Stimulated activated CD4-positive, alpha-beta T cell treated with anti-CD3 and anti-CD28 coated beads, Interleukin-2, amount 100 ng/mL, for 48 hours (primary cell): ENCODE data around the gene MLPH.

Source experiments
- DNase-seq, 2 donors: peaks; one replicate each; pipeline ENCODE4 v3.0.0-alpha.2; 2020

The MLPH gene

DNA sequence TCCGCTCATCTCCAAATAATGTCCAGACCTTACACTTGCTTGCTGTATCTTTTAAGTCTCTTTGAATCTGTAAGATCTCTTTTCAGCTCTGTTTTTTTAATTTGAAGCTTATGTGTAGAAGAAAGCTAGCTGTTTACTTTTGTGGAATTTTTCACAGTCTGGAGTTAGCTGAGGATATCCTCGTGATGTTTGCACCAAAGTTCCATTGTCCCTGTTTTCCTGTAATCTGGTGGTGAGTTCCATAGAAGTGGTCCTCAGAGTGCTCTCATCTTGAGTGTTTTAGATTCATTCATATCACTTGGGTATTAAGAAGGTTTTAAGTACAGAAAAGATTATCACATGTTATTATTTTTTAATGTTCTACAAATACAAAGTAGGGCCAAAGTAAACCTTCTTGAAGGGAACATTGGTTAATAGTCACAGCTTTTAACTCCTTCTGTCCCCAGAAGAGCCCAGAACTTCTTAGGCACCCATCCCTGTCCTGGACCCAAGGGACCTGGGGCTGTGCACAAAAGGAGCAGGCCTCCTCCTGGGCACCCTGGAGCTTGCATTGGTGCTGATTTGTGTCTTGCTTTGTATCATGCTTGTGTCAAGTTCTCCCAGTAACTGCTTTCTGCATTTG lies 15.0 kb downstream of the MLPH start:
- DNase-seq: no peak

GRCh38 chr2:237503201-237503600 lies 16.1 kb downstream of the MLPH start:
- no peak for DNase-seq

DNA sequence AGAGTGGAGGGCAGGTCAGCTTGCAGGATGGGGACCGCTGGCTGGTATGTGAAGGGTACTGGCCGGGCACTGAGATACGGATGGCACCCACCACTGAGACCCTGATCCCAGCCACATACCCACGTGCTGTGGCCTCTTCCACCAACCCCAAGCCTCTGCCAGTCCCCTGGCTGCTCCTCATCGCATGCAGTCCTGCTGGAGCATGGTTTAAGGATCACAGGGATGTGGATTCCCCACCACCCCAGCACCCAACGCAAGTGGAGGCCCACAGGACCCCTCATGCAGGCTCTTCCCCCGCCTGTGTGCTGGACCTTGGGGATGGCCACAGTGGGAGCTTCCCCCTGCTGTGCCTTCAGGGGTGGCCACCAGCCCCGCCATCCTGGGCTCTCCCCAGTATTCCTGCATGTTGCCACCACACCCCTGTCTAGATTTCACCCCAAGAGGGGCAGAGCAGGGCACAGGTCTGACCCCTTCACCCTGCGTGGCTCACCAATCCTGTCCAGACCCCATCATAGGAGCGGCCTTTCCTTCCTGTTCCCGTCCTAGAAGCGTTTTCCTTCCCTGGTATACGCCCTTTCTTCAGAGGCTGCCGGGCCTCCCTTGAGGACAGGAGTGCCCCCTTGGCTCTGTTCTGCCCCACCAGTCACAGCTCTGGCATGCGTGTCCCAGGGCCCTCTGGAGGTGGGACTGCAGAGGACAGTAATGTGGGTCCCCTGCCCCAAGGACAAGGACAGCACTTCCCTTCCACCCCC lies 18.3 kb downstream of the MLPH start:
- DNase-seq: no peak

DNA sequence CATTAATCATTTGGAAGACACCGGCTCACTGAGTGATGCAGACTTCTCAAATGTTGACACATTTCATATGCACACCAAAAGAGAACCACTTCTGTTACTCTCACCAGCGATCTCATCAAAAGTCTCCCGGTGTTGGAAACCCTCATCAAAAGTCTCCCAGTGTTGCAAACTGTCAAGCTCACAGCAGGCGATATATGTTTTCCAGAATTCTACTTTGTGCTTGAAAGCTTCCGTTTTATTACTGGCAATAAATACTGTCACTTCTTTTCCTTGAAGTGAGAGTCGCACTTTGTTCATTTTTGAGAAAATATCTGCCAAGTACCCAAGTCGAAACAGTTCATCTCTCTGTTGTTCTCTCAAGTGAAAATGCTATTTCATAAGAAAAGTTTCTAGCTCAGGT lies 20.5 kb downstream of the MLPH start:
- DNase-seq: no peak

GRCh38 chr2:237508361-237508760 lies 21.3 kb downstream of the MLPH start:
- no peak for DNase-seq

- DNase-seq: no peak
Observed at GRCh38 chr2:237509151-237509550, 22.1 kb downstream of the MLPH start.

DNA sequence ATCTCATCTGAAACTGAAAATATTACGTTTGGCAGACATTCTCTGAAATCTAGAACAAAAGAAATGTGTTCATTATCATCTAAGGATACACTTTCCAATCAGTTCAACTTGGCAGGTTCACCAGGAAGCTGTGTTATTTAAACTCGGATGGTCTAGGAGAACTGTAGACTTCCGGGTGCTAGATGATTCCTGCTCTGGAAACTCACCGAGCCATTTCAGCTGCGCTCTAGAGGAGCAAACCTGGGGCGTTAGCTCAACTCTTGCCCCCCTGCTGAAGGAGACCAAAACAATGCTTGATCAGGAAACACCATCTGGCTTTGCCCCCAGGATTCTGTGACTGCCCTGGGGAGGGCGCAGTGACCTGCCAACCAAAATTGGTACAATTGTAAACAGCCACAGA lies 22.9 kb downstream of the MLPH start:
- DNase-seq: no peak

DNA sequence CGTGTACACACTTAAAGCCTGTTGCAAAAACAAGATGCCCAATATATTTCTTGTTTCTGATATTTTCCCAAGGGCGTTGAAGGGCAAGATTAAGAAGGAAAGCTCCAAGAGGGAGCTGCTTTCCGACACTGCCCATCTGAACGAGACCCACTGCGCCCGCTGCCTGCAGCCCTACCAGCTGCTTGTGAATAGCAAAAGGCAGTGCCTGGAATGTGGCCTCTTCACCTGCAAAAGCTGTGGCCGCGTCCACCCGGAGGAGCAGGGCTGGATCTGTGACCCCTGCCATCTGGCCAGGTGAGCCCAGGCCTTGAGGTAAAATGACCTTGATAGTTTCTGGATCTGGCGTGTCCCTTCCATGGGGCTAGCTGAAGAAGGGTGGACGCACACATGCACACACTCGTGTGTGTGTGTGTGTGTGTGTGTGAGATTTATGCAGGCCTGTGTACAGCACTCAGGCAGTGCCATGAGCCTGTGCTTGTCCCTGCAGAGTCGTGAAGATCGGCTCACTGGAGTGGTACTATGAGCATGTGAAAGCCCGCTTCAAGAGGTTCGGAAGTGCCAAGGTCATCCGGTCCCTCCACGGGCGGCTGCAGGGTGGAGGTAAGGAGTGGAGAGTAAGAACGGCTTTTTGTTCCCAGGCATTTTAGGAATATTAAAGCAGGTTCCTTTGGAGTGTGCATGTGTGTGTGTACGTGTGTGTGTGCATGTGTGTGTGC lies 23.6 kb downstream of the MLPH start:
- DNase-seq: no peak

DNA sequence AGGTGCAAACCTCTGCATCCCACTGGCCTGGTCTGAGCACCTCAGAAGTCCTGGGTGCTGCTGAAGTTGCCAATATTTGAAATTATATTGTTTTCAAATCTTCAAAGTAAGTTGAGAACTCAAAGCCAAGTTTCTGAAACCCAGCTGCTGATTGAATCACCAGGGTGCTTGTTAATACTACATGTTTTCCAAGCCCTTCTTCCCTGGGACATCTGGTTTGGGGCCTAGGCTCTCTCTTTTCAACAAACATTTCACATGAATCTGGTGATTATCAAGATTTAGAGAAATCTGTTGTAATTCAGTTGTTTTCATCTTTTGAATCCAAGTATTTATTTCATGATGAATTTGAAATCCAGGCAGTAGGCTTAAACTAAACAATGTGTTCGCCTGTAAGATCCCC lies 24.4 kb downstream of the MLPH start:
- no peak for DNase-seq

GRCh38 chr2:237511885-237512405 lies 24.9 kb downstream of the MLPH start:
- DNase-seq: no peak

DNA sequence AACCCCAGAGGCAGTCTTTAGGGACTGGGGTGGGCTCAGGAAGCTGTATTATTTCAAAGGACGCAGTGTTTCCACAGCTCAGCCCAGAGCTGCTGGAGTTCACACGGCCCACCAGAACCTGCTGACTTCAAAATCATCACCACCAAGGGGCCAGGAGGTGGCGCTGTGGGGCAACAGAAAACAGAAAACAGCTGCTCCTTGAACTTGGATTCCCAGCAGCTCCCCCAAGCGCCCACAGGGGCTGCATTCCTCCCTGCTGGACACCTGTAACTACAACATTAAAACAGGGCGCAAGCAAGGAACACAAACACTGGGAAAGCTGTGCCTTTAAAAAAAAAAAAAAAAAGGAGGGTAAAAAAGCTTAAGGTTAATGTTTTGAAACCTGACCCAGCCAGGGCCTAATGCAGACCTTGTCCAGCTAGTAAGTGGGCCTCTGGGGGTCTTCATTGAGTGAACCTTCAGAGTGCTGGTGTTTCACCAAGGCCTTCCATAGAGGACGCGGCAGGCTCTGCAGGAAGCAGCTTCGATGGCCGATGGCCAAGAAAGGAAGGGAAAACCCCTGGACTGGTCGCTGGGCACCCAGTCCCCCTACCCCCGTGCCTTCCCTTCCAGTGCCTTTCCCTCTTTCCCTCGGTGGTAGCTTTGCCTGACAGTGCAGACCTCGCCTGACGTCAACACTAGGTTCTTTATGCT lies 25.9 kb downstream of the MLPH start:
- DNase-seq: peak; percentile 72 to 74

DNA sequence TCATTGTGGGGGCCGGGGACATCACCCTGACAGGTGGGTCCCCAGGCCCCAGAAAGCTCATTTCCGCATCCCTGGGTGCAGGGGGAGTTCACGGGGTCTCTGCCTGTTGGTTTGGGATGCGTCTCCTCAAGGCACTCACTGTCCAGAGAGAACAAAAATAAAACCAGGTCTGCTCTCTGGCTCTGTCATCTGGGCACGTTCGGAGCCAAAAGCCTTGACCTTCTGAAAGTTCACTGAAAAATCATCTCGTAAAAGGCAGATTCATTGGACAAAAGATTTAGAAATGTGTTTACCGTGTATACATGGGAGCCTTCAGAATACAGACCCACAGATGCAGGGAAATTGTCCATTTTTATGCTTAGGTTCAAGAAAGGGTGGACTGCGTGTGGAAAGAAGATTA lies 26.6 kb downstream of the MLPH start:
- no peak for DNase-seq

- DNase-seq: no peak
Observed at GRCh38 chr2:237514474-237515130, 27.6 kb downstream of the MLPH start.

DNA sequence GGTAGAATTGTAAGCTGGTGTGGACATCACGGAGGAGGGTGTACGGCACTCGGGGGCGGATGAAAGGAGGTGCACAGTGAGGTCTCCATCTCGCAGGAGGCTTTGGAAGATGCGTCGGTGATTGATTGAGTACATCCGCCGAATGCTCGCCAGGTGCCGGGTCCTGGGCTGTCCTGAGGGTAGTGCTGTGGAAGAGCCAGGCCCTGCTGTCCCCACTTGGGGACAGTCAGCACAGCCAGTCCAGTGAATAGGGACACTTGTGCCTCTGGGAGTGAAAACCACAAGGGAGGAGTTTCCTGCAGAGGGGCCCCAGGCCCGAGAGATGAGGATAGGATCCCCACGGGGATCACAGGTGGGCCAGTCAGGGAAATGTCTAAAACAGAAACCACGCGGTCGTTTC lies 28.1 kb downstream of the MLPH start:
- DNase-seq: no peak

- no peak for DNase-seq
Observed at GRCh38 chr2:237515621-237516275, 28.7 kb downstream of the MLPH start.

DNA sequence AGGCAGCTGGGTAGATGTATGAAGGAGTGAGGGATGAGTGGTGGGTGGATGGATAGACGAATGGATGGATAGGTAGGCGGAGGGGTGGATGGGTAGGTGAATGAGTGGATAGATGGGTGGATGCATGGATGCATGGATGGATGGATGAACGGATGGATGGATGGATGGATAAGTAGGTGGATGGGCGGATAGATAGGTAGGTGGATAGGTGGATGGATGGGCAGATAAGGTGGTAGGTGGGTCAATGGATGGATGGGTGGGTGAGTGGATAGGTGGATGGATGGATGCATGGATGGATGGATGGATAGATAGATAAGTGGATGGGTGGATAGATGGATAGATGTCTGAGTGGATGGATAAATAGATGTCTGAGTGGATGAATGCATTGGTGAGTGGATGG lies 30.1 kb downstream of the MLPH start:
- no peak for DNase-seq

- no peak for DNase-seq
Observed at GRCh38 chr2:237517990-237518389, 30.9 kb downstream of the MLPH start.

DNA sequence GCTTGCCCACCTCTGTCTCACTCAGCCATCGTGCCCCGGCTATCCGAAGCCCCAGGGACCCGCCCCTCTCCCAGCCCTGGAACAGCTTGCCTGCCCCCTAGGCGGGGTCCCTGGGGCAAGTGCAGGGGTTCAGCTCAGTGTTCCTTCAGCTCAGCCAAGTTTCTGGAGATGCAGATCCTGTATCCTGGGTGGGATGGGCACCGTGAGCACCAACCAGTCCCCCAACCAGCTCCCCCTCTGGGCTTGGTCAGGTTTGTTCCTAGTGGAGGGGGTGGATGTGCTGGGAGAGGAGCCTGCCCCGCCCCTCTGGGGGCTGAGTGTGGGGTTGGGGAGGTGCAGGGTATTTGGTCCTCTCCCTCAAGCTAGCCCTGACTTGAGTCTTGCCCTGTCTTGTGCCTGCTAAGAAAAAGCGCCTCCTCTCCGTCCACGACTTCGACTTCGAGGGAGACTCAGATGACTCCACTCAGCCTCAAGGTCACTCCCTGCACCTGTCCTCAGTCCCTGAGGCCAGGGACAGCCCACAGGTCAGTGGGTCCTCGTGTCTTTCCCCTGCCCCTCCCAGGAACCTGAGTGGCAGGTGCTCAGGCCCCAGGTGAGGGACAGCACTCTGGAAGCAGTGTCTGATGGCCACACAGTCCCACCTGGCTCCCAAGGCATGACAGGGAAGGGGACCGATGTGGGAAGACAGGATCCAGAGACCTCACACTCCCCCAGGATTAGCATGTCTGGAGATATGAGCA lies 32.6 kb downstream of the MLPH start:
- no peak for DNase-seq

DNA sequence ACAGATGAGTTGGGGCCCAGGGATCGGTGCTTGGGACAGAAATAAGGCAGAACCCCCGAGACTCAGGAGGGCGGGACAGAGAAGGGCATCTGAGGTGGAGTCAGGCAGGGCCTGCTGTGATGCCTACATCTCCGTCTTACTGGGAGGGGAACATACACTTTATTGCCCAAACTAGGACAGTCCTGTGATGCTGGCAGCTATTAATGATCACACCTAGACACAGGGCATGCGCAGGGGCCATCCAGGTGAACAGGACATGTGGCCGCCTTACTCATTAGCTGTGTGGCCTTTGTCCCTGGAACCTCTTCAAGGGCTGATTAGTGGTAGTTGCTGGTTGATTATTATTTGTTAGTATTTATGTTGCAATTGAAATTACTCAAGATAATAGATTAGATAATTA lies 33.2 kb downstream of the MLPH start:
- no peak for DNase-seq

- DNase-seq: no peak
Observed at GRCh38 chr2:237524631-237525030, 37.6 kb downstream of the MLPH start.

GRCh38 chr2:237525559-237526157 lies 38.6 kb downstream of the MLPH start:
- no peak for DNase-seq
